GM12864 (cell line): ENCODE data around the gene RNF214.

Experiments used
- DNase-seq: peaks from one replicate; pipeline ENCODE4 v3.0.0-alpha.2; 2011; ENCODE audit warnings: low read depth
- H3K4me3 ChIP-seq: 2 replicates; pipeline ENCODE4 v1.5.1; 2011; ENCODE audit warnings: mild to moderate bottlenecking, low read depth, low read length, control low read depth
- TF ChIP-seq, protein P1 (sequence below): IDR thresholded peaks from 2 replicates; pipeline ENCODE4 v1.5.1; 2011; ENCODE audit warnings: low read depth, mild to moderate bottlenecking, moderate library complexity, low read length, control low read depth, inconsistent platforms; ENCODE audit errors: missing control alignments

RNF214 gene

GRCh38 chr11:117290809-117291396 is 58.4 kb downstream of the RNF214 start, which contains the start of gene BACE1-AS:
Gene BACE1-AS, plus strand, starts transcription at chr11:117291346.
- TF ChIP-seq, protein P1, sequence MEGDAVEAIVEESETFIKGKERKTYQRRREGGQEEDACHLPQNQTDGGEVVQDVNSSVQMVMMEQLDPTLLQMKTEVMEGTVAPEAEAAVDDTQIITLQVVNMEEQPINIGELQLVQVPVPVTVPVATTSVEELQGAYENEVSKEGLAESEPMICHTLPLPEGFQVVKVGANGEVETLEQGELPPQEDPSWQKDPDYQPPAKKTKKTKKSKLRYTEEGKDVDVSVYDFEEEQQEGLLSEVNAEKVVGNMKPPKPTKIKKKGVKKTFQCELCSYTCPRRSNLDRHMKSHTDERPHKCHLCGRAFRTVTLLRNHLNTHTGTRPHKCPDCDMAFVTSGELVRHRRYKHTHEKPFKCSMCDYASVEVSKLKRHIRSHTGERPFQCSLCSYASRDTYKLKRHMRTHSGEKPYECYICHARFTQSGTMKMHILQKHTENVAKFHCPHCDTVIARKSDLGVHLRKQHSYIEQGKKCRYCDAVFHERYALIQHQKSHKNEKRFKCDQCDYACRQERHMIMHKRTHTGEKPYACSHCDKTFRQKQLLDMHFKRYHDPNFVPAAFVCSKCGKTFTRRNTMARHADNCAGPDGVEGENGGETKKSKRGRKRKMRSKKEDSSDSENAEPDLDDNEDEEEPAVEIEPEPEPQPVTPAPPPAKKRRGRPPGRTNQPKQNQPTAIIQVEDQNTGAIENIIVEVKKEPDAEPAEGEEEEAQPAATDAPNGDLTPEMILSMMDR: no peak
- DNase-seq: no peak
- H3K4me3 ChIP-seq: no peak within 1 kb of the TSS

DNA sequence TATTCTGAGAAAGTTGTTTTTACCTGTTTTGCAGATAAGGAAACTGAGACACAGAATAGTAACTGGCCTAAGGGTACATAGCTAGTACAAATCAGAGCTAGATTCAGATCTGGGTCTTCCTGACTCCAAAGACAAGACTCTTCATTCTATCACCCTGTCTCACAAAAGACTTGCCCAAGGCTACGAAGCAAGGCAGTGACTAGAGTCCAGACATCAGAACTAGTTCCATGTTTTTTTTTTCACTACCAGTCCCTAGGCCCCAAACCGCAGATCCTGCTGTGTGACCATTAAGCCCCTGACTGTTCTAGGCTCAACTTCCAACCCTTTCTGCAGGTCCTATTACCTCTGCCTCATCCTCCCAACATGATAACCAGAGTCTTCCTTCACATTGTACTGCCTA is 60.1 kb downstream of the RNF214 start:
- TF ChIP-seq, protein P1: no peak

DNA sequence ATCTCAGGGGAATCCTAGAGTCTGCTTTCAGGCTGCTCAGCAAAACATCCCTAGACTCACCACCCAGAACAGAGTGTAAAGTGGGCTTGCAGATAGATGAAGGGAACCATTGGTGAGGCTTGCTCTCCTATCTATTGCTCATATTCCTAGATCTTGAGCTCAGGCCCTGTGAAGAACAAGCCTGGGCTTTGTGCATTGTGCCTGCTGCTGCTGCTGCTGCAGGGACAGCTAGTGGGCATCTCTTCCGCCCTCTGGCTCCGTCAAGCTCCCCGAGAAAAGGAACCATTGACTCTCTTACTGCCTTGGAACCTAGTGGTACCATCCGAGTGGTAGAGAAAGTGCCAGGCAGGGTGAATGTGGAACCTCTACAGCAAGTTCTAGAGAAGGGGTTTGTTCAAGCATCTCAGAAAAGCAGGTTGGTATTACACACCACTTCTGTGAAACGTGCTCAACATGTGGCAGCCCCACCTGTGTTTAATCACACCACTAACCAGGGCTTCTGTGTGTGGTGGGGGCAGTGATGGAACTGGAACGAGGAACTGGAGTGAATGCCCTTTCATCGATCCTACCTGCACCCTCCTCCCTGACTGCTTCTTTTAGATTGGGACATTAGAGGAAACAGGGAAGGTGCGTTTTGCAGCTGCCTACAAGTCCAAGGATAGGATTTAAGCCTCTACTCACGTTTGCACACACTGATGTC is 63.1 kb downstream of the RNF214 start:
- no peak for DNase-seq
- TF ChIP-seq, protein P1: no peak
- H3K4me3 ChIP-seq: no peak overlapping the region

More for the DNA sequence above, 60.1 kb downstream of the RNF214 start:
- no peak for DNase-seq
- H3K4me3 ChIP-seq: no peak overlapping the region

GRCh38 chr11:117296881-117297280 is 64.4 kb downstream of the RNF214 start:
- TF ChIP-seq, protein P1: no peak
- H3K4me3 ChIP-seq: no peak overlapping the region
- DNase-seq: no peak

- DNase-seq: no peak
- TF ChIP-seq, protein P1: no peak
- H3K4me3 ChIP-seq: no peak overlapping the region
Observed at GRCh38 chr11:117298195-117298594, 65.7 kb downstream of the RNF214 start.

DNA sequence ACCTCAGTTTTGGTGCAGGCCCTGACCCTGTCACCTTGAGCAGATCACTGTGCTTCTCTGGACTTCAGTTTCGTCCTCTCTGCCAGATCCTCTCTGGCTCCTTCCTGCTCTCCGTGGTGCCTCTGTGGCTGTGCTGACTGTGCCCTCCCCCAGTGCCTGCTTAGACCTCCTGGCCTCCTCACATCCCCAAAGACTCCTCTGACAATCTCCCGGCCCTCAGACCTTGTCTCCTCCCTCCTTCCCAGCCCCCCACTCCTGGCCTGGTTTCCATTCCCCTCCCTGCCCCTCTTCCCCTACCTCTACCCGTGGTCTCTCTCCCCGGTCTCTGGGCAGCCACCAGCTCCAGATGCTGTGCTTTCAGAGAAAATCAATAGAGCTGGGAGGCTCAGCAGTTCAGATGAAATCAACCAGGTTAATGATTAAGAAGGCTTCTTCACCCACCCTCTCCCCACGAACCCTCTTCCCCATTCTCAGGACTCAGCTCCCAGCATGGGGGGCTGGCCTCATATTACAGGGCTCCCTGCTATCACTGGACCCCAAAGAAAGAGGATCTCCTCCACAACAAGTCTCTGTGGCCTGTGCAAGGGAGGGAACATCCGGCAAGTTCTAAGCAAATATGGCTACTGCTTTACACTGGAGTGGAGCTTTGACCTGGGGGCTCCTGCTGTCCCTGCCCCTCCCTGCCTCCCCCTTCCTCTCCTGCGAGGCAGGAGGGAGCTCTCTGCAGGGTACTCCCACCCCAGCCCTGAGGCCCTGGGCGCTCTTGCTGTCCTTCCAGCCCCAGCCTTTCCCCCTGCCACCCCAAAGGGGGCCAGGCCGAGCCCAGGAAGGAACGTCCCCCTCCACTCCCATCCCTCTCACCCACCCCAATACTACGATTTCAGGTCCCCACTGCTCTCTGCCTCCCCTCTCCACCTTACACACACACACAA is 67.1 kb downstream of the RNF214 start:
- no peak overlapping the region for H3K4me3 ChIP-seq
- TF ChIP-seq, protein P1: no peak
- DNase-seq: no peak
